ENCODE results near the gene SMIM29.

The SMIM29 gene

DNA sequence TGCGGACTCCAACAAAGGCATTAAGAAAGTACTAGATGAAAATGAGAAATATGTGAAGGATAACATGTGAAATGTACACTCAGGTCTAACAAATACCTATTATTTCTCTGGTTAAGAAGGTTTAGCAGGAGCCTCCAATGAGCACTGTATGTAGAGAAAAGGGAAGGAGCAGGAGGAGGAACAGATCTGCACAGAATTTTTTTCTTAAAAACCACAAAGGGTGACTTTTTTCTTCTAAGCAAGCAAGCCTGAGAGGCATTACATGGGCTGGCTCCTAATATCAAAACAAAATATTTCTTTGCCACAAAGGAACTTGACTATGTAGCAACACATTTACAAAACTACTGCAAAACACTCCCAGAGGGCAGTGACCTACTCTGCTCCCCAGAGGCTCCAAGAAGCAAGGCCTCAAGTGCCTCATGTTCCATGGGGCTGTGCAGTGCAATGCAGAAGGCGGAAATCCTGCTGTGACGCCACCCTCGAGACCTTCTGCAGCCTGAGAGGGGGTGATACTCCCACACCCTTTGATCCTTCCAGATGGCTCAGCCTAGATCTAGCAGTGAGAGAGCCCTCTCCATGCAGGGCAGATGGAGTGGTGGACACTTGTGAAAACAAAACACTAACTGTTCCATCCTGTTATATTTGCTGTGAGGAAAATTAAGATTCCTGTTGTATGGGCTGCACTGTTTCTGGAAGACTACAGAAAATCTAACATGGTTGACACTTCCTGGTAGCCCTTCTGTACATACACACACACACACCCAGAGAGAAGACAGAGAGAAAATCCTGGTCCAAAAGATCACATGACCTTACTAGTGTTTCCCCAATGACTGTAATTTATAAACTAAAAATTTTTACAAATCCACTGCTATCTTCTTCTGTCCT, 36.0 kb upstream of the SMIM29 start:
- TF ChIP-seq, protein P1, sequence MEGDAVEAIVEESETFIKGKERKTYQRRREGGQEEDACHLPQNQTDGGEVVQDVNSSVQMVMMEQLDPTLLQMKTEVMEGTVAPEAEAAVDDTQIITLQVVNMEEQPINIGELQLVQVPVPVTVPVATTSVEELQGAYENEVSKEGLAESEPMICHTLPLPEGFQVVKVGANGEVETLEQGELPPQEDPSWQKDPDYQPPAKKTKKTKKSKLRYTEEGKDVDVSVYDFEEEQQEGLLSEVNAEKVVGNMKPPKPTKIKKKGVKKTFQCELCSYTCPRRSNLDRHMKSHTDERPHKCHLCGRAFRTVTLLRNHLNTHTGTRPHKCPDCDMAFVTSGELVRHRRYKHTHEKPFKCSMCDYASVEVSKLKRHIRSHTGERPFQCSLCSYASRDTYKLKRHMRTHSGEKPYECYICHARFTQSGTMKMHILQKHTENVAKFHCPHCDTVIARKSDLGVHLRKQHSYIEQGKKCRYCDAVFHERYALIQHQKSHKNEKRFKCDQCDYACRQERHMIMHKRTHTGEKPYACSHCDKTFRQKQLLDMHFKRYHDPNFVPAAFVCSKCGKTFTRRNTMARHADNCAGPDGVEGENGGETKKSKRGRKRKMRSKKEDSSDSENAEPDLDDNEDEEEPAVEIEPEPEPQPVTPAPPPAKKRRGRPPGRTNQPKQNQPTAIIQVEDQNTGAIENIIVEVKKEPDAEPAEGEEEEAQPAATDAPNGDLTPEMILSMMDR (IDR thresholded peaks at IDR 0.05; ENCODE audit: control insufficient read depth, extremely low read depth, insufficient read depth) = no peak
- H3K4me3 ChIP-seq (ENCODE audit: low read depth, low read length) = no peak overlapping the region
- no peak for DNase-seq (ENCODE audit: low read depth)

DNA sequence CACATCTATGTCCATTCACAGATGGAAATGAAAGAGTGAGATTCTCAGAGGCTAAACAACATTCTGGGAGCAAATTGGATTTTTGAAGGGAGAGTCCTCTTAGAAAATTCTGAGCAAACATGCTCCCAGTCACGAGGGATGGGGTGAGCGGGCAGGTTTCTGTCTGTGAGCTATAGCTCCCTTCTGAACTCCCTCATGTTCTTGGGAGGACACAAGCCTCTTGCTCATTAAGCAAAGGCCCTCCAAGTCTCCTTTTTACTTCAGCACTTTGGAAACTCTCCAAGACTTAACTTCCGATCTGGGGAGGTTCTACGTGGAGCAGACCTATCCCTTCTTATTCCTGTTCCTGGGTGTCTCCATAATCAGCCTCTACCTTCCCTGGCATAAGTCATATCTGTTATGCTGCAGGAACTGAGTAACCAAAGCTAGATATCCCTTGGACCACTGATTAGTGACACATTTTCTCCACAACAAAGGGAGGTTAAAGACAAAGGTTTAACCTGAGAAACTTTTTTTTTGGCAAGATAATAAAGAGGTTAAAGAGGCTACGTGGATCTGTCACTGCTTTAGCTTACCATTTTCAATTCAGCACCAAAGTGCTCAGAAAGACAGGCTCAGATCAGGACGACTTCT, 33.0 kb upstream of the SMIM29 start:
- no peak overlapping the region for H3K4me3 ChIP-seq (ENCODE audit: low read depth, low read length)
- TF ChIP-seq, protein P1 (IDR thresholded peaks at IDR 0.05; ENCODE audit: control insufficient read depth, extremely low read depth, insufficient read depth) = no peak
- DNase-seq (ENCODE audit: low read depth) = no peak

DNA sequence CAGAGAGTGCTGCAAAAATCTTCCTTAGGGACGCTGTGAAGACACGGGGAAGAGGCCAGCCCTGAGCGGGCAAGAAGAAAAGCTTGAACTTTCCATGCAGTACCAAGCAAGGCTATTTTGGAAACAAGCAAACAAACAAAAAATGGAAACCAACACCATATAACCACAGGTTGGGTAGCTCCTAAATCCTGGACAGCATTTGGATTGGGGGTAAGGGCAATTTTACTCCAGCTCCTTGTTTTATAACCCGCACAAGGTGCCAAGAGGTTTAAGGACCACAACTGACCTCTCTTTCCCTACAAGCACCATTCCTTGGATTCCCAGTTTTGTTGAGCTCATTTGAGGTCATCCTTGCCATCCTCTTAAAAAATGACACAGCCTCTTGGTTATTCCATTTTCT, 31.4 kb upstream of the SMIM29 start:
- H3K4me3 ChIP-seq (ENCODE audit: low read depth, low read length) = no peak overlapping the region
- no peak for DNase-seq (ENCODE audit: low read depth)
- TF ChIP-seq, protein P1 (IDR thresholded peaks at IDR 0.05; ENCODE audit: control insufficient read depth, extremely low read depth, insufficient read depth) = no peak

DNA sequence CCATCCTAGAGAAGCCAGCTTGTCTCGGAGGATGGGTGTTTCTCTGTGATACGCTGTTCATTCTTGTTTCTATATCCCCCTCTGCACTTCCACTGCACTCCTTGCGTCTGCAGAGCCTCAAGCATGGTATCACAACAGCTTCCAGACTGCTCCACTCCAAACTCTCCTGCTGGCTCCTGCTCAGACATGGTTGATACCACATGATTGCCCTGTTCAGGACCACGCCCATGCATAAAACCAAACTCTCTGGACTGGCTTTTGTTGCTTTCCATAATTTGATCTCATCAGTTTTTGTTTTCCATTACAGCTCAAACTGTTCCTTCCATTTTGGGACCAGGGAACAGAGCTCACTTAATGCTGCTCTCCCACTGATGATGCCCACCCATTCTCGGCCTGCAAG, 30.0 kb upstream of the SMIM29 start:
- no peak for DNase-seq (ENCODE audit: low read depth)
- TF ChIP-seq, protein P1 (IDR thresholded peaks at IDR 0.05; ENCODE audit: control insufficient read depth, extremely low read depth, insufficient read depth) = no peak
- H3K4me3 ChIP-seq (ENCODE audit: low read depth, low read length) = no peak overlapping the region

DNA sequence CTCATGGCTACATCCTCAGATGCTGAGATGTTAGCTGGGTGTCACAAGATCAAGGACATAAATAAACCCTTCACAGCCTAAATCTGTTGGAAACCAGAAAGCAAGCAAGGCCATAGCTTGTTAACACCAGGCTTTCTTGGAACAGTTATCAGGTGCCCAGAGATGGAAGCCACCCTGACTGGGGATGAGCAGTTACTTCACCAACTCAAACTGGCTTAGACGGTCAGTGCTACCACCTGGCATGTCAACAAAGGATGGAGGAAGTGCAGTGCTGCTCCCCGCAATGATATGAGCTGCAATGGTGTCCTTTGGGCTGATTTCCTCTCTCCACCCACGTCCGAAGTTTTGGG, 28.9 kb upstream of the SMIM29 start:
- no peak for DNase-seq (ENCODE audit: low read depth)
- TF ChIP-seq, protein P1 (IDR thresholded peaks at IDR 0.05; ENCODE audit: control insufficient read depth, extremely low read depth, insufficient read depth) = no peak
- no peak overlapping the region for H3K4me3 ChIP-seq (ENCODE audit: low read depth, low read length)

DNA sequence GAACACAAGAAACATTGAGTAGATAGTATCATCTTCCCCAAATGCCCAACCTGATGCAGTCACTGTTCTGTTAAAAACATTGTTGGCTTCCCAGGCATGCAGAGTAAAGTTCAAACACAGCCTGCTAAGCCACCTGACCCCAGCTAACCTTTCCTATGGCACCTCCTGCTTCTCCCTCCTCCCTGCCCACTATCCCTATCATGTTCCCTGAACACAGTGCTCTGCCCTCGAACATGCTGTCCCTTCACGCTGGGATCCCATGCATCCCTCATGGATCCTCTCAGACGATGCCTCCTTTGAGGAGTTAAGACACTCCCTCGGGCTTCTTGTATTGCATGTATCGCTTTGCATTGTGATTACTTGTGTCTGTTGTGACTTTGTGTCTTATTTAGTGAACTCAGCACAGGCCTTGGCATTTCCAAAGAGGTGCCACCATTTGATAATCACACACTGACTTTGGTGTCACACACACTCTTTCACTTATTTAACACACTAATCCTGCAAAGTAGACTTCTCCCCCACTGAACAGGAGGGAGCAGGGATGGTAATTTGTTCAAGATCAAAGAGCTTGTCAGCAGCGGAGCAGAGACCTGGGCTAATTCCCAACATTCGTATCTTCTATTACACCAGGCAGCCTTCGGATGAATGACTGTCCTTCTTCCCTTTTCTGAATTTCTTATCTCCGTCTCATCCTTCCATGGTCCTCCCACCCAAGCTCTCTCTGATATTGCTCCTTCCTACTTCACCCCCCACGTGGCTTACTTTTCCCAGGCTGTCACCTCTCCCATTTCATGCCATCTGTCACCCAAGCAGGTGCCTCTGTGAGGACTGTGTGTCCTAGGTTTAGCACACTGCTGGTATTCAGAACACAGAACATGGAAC, 28.3 kb upstream of the SMIM29 start:
- DNase-seq (ENCODE audit: low read depth) = no peak
- no peak overlapping the region for H3K4me3 ChIP-seq (ENCODE audit: low read depth, low read length)
- TF ChIP-seq, protein P1 (IDR thresholded peaks at IDR 0.05; ENCODE audit: control insufficient read depth, extremely low read depth, insufficient read depth) = no peak
